HG02623 (cell line): ENCODE measurements around the gene PDZD2.
"Not testable (repeated sequence)": the region's sequence is repeated elsewhere in the genome, so short reads cannot be mapped to it uniquely, and the experiment has no call there.

Source experiments
- ATAC-seq: cut with Tn5 transposase; IDR thresholded peaks from one replicate; pipeline ENCODE4 v1.9.1; 2021; ENCODE audit warnings: moderate library complexity; ENCODE audit not compliant: unreplicated experiment

Gene PDZD2

GRCh38 chr5:32058997-32059396, 420.1 kb downstream of the PDZD2 start:
- no peak for ATAC-seq

- ATAC-seq, result no peak
Observed at GRCh38 chr5:32059761-32060530, 421.0 kb downstream of the PDZD2 start.

- ATAC-seq, result no peak
Observed at GRCh38 chr5:32061236-32061635, 422.3 kb downstream of the PDZD2 start.

GRCh38 chr5:32066448-32066847, 427.5 kb downstream of the PDZD2 start:
- no peak for ATAC-seq

- no peak for ATAC-seq
Observed at GRCh38 chr5:32067774-32068470, 429.0 kb downstream of the PDZD2 start.

- ATAC-seq, result no peak
Observed at GRCh38 chr5:32068561-32068960, 429.6 kb downstream of the PDZD2 start.

GRCh38 chr5:32069396-32069795, 430.5 kb downstream of the PDZD2 start:
- ATAC-seq, result no peak

GRCh38 chr5:32071351-32071944, 432.5 kb downstream of the PDZD2 start:
- no peak for ATAC-seq

GRCh38 chr5:32072054-32072453, 433.1 kb downstream of the PDZD2 start:
- ATAC-seq, result no peak

GRCh38 chr5:32074401-32074800, 435.5 kb downstream of the PDZD2 start:
- ATAC-seq, result no peak

GRCh38 chr5:32076699-32077695, 438.1 kb downstream of the PDZD2 start:
- ATAC-seq, result no peak

- not testable (repeated sequence) for ATAC-seq
Observed at GRCh38 chr5:32078855-32079254, 439.9 kb downstream of the PDZD2 start.

GRCh38 chr5:32080565-32080964, 441.6 kb downstream of the PDZD2 start:
- not testable (repeated sequence) for ATAC-seq

- no peak for ATAC-seq
Observed at GRCh38 chr5:32082701-32083100, 443.8 kb downstream of the PDZD2 start.

- ATAC-seq, result no peak
Observed at GRCh38 chr5:32083981-32084430, 445.1 kb downstream of the PDZD2 start.

- no peak for ATAC-seq
Observed at GRCh38 chr5:32087086-32088082, 448.5 kb downstream of the PDZD2 start.

- no peak for ATAC-seq
Observed at GRCh38 chr5:32088214-32088613, 449.3 kb downstream of the PDZD2 start.

GRCh38 chr5:32089146-32090000, 450.4 kb downstream of the PDZD2 start:
- ATAC-seq, result no peak
